Hepatocyte (in vitro differentiated cells): Measurements from ENCODE around the gene ANKRD7. TPM values are rescaled to one million over a fixed set of nuclear protein-coding genes. Genes with fewer than 3 reads are reported as not detected.

ENCODE experiments used
- DNase-seq: peaks from one replicate; pipeline ENCODE4 v3.0.0-alpha.2; 2016; ENCODE audit warnings: low spot score
- H2AFZ ChIP-seq: fragments of 200-600 bp; sonication (generic); 2 replicates; pipeline ENCODE4 v1.6.0; 2016; ENCODE audit warnings: antibody characterized with exemption, mild to moderate bottlenecking
- H3K27ac ChIP-seq: fragments of 200-600 bp; sonication (generic); 2 replicates; pipeline ENCODE4 v1.5.1; 2016; ENCODE audit warnings: mild to moderate bottlenecking
- H3K27me3 ChIP-seq: fragments of 200-600 bp; sonication (generic); 2 replicates; pipeline ENCODE4 v1.6.1; 2016
- H3K36me3 ChIP-seq: fragments of 200-600 bp; sonication (generic); replicated peaks from 2 replicates; pipeline ENCODE4 v1.5.1; 2016; ENCODE audit warnings: low read depth; ENCODE audit not compliant: insufficient read depth
- H3K4me1 ChIP-seq: fragments of 200-600 bp; sonication (generic); 2 replicates; pipeline ENCODE4 v1.5.1; 2016; ENCODE audit warnings: mild to moderate bottlenecking, moderate library complexity; ENCODE audit not compliant: insufficient read depth
- H3K4me2 ChIP-seq: fragments of 200-600 bp; sonication (generic); 2 replicates; pipeline ENCODE4 v1.6.0; 2016
- H3K4me3 ChIP-seq: fragments of 200-600 bp; sonication (generic); 2 replicates; pipeline ENCODE4 v1.5.1; 2016; ENCODE audit warnings: mild to moderate bottlenecking
- H3K79me2 ChIP-seq: fragments of 200-600 bp; sonication (generic); 2 replicates; pipeline ENCODE4 v1.6.0; 2017; ENCODE audit warnings: mild to moderate bottlenecking
- H3K9me2 ChIP-seq: fragments of 200-600 bp; sonication (generic); replicated peaks from 2 replicates; pipeline ENCODE4 v1.6.0; 2017; ENCODE audit warnings: mild to moderate bottlenecking; ENCODE audit not compliant: insufficient read depth
- H3K9me3 ChIP-seq: fragments of 200-600 bp; sonication (generic); 2 replicates; pipeline ENCODE4 v1.5.1; 2016; ENCODE audit warnings: low read depth, mild to moderate bottlenecking
- H4K20me1 ChIP-seq: fragments of 200-600 bp; sonication (generic); 2 replicates; pipeline ENCODE4 v1.6.0; 2016; ENCODE audit warnings: mild to moderate bottlenecking; ENCODE audit not compliant: insufficient read depth, poor library complexity, severe bottlenecking
- EZH2 ChIP-seq: fragments of 200-600 bp; sonication (generic); IDR thresholded peaks from 2 replicates; pipeline ENCODE4 v1.6.1; 2016; ENCODE audit warnings: antibody characterized with exemption, mild to moderate bottlenecking, borderline replicate concordance
- EZH2phosphoT487 ChIP-seq: fragments of 200-600 bp; sonication (generic); IDR thresholded peaks from one replicate; pipeline ENCODE4 v1.6.1; 2018; ENCODE audit warnings: antibody characterized with exemption, mild to moderate bottlenecking, low read depth, moderate library complexity; ENCODE audit not compliant: unreplicated experiment, severe bottlenecking
- WGBS: methylation state at CpG from one replicate; pipeline ENCODE4 v1.1.6; 2016; ENCODE audit warnings: low lambda C conversion rate; ENCODE audit errors: missing lambda C conversion rate; 5-methylcytosine and 5-hydroxymethylcytosine counted together
- polyA plus RNA-seq: library from polyadenylated mRNA; unstranded; fragments of >200 nt; fragmentation: Nextera tagmentation; extraction: Ambion mirVana; gene quantifications from 2 replicates; pipeline ENCODE4 v1.2.1, GENCODE V29; 2016
- total RNA-seq: library from RNA; depleted of rRNA; stranded (reverse); fragments of >200 nt; gene quantifications from 2 replicates; pipeline ENCODE4 v1.2.3, GENCODE V29; 2014
- TF ChIP-seq, protein P1 (sequence below): fragments of 200-600 bp; sonication (generic); IDR thresholded peaks from 2 replicates; pipeline ENCODE4 v1.5.1; 2016; ENCODE audit warnings: antibody characterized with exemption, mild to moderate bottlenecking; ENCODE audit not compliant: poor library complexity

Gene ANKRD7
- total and polyA plus RNA-seq, 2 experiments from 2014 or later = 0.10 to 0.34 TPM

DNA sequence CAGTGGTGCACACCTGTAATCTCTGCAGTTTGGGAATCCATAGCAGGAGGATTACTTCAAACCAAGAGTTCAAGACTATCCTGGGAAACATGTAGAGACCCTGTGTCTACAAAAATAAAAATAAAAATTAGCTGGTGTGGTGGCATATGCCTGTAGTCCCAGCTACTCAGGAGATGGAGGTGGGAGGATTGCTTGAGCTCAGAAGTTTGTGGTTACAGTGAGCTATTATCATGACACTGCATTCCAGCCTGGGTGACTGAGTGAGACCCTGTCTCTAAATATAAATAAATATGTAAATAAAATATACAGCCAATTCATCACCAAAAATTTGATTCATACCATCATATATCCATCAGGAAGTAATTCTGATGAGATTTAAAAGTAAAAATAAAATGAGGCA is 60.9 kb downstream of the ANKRD7 start:
- Histone ChIP-seq H4K20me1 (no peaks in the 10 kb centered on the region), H3K79me2 (no peaks in the 10 kb centered on the region), H3K4me3 (no peak overlapping the region), H3K27ac (no peak overlapping the region), H3K4me1 (peaks cover 10% of the 10 kb centered on the region), H2AFZ (no peak overlapping the region), H3K9me2 (no peaks in the 10 kb centered on the region), H3K9me3 (no peaks in the 10 kb centered on the region), H3K36me3 (no peaks in the 10 kb centered on the region), H3K27me3 (no peaks in the 10 kb centered on the region), H3K4me2 (no peak overlapping the region)
- TF ChIP-seq EZH2 (no peak), EZH2phosphoT487 (no peak)
- TF ChIP-seq, protein P1, sequence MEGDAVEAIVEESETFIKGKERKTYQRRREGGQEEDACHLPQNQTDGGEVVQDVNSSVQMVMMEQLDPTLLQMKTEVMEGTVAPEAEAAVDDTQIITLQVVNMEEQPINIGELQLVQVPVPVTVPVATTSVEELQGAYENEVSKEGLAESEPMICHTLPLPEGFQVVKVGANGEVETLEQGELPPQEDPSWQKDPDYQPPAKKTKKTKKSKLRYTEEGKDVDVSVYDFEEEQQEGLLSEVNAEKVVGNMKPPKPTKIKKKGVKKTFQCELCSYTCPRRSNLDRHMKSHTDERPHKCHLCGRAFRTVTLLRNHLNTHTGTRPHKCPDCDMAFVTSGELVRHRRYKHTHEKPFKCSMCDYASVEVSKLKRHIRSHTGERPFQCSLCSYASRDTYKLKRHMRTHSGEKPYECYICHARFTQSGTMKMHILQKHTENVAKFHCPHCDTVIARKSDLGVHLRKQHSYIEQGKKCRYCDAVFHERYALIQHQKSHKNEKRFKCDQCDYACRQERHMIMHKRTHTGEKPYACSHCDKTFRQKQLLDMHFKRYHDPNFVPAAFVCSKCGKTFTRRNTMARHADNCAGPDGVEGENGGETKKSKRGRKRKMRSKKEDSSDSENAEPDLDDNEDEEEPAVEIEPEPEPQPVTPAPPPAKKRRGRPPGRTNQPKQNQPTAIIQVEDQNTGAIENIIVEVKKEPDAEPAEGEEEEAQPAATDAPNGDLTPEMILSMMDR = no peak
- DNase-seq = no peak

DNA sequence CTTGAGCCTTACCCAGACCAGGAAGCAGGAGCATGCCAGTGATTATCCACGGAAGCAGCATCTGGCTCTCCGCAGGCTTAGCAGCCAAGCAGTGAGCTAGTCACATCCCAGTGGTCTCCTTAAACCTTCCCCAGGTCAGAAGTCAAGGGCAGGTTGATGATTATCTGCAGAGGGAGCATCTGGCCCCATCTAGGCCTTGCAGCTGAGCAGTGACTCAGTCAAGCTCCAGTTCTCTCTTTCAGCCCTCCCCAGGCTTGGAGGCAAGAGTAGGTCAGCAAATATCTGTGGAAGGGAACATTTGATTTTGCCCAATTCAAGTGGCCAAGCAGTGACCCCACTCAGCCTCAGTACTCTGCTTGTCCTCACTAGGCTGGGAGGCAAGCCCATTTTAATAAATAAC is 61.6 kb downstream of the ANKRD7 start:
- Histone ChIP-seq H4K20me1 (no peaks in the 10 kb centered on the region), H3K27me3 (no peaks in the 10 kb centered on the region)
- WGBS = 88% methylated on average over 2 of the region's 2 CpGs

DNA sequence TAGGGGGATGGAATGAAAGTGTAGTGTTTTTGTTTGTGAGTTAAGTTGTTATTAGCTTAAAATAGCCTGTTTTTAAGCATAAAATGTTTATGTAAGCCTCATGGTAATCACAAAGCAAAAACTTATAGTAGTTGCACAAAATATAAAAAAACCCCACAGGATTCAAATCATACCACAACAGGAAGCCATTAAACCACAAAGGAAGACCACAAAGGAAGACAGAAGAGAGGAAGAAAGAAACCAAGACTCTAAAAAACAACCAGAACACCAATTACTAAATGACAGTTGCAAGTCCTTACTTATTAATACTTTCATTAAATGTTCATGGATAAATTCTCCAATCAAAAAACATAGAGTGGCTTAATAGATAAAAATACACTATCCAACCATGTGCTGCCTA is 63.6 kb downstream of the ANKRD7 start:
- H3K27ac ChIP-seq = no peak overlapping the region
- H3K4me3 ChIP-seq = no peak overlapping the region
- H3K36me3 ChIP-seq = no peaks in the 10 kb centered on the region
- no peak overlapping the region for H2AFZ ChIP-seq
- H3K27me3 ChIP-seq = no peaks in the 10 kb centered on the region
- no peaks in the 10 kb centered on the region for H3K4me1 ChIP-seq
- TF ChIP-seq, protein P1 = no peak
- TF ChIP-seq EZH2phosphoT487 (no peak), EZH2 (no peak)
- H4K20me1 ChIP-seq = no peaks in the 10 kb centered on the region
- no peak for DNase-seq
- no peak overlapping the region for H3K4me2 ChIP-seq
- H3K9me3 ChIP-seq = no peaks in the 10 kb centered on the region
- no peaks in the 10 kb centered on the region for H3K79me2 ChIP-seq
- no peaks in the 10 kb centered on the region for H3K9me2 ChIP-seq

More for the DNA sequence above, 61.6 kb downstream of the ANKRD7 start:
- Histone ChIP-seq H2AFZ (no peak overlapping the region), H3K9me2 (no peaks in the 10 kb centered on the region), H3K9me3 (no peaks in the 10 kb centered on the region), H3K27ac (no peak overlapping the region), H3K79me2 (no peaks in the 10 kb centered on the region), H3K36me3 (no peaks in the 10 kb centered on the region), H3K4me1 (peaks cover 8% of the 10 kb centered on the region), H3K4me3 (no peak overlapping the region), H3K4me2 (no peak overlapping the region)
- DNase-seq = no peak
- TF ChIP-seq, protein P1 = no peak
- TF ChIP-seq EZH2 (no peak), EZH2phosphoT487 (no peak)

DNA sequence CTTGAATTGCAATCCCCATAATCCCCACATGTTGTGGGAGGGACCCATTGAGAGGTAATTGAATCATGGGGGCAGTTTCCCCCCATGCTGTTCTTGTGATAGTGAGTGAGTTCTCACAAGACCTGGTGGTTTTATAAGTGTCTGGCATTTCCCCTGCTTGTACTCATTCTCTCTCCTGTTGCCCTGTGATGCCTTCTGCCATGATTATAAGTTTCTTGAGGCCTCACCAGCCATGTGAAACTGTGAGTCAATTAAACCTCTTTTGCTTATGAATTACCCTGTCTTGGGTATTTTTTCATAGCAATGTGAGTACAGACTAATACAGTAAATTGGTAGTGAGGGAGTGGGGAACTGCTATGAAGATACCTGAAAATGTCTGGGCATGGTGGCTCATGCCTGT is 65.0 kb downstream of the ANKRD7 start:
- H3K4me2 ChIP-seq = no peak overlapping the region
- no peak overlapping the region for H2AFZ ChIP-seq
- no peaks in the 10 kb centered on the region for H4K20me1 ChIP-seq
- no peaks in the 10 kb centered on the region for H3K4me1 ChIP-seq
- TF ChIP-seq, protein P1 = no peak
- TF ChIP-seq EZH2 = no peak
- TF ChIP-seq EZH2phosphoT487 = no peak
- no peaks in the 10 kb centered on the region for H3K27me3 ChIP-seq
- no peaks in the 10 kb centered on the region for H3K79me2 ChIP-seq
- no peaks in the 10 kb centered on the region for H3K9me3 ChIP-seq
- H3K9me2 ChIP-seq = no peaks in the 10 kb centered on the region
- DNase-seq = no peak
- no peaks in the 10 kb centered on the region for H3K36me3 ChIP-seq
- no peak overlapping the region for H3K27ac ChIP-seq
- no peak overlapping the region for H3K4me3 ChIP-seq
